Measurements from ENCODE around the gene PLIN5. TPM values are rescaled to one million over a fixed set of nuclear protein-coding genes. Genes with fewer than 3 reads are reported as not detected.

Gene PLIN5
- polyA plus RNA-seq, 3 donors: 0.28 to 3.0 (median 0.58) TPM

DNA sequence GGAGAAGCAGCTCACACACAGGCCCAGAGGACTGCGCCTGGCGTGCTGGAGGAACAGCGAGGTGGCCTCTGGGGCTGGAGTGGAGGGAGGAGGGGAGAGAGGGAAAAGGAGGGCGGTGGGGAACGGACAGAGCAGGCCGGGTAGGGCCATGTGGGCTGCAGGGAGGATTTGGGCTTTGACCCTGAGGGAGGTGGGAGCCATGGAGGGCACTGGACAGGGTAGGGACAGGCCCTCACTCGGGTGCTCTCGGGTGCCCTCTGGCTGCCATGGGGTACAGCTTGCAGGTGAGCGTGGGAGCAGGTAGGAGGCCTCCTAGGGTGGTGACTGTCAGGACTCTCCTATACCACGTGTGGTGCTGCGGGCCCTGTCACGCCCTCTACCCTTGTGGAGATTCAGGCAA is 39.6 kb downstream of the PLIN5 start:
- Mint-ChIP-seq H3K9me3 (no peaks in the 10 kb centered on the region), H3K4me3 (no peak overlapping the region), H3K27me3 (ENCODE audit: low read depth in 3 of 3) (no peaks in the 10 kb centered on the region), H3K27ac (peak overlapping the region in 3 of 7 donors; percentile 3 to 48 (median 30)), H3K36me3 (peaks cover 9 to 44% of the 10 kb centered on the region in 2 donors), H3K4me1 (no peaks in the 10 kb centered on the region)
- H3K36me3 ChIP-seq (replicated peaks in 1 of 2; ENCODE audit: control insufficient read depth in 1 of 2, insufficient read depth in 2 of 2, low read length in 2 of 2): peaks cover 70 to 80% of the 10 kb centered on the region in 2 donors
- H3K27ac ChIP-seq (ENCODE audit: low read depth in 1 of 2, low read length in 2 of 2): no peak overlapping the region
- no peak overlapping the region for H2AFZ ChIP-seq (ENCODE audit: insufficient read depth, low read depth, low read length, poor library complexity, severe bottlenecking)
- H4K20me1 ChIP-seq (ENCODE audit: insufficient read depth, low read length): no peaks in the 10 kb centered on the region
- TF ChIP-seq, protein P1, sequence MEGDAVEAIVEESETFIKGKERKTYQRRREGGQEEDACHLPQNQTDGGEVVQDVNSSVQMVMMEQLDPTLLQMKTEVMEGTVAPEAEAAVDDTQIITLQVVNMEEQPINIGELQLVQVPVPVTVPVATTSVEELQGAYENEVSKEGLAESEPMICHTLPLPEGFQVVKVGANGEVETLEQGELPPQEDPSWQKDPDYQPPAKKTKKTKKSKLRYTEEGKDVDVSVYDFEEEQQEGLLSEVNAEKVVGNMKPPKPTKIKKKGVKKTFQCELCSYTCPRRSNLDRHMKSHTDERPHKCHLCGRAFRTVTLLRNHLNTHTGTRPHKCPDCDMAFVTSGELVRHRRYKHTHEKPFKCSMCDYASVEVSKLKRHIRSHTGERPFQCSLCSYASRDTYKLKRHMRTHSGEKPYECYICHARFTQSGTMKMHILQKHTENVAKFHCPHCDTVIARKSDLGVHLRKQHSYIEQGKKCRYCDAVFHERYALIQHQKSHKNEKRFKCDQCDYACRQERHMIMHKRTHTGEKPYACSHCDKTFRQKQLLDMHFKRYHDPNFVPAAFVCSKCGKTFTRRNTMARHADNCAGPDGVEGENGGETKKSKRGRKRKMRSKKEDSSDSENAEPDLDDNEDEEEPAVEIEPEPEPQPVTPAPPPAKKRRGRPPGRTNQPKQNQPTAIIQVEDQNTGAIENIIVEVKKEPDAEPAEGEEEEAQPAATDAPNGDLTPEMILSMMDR (IDR thresholded peaks at IDR 0.05): no peak
- H3K4me1 ChIP-seq (ENCODE audit: control insufficient read depth in 1 of 2, insufficient read depth in 2 of 2, low read length in 2 of 2): no peaks in the 10 kb centered on the region
- H3K4me3 ChIP-seq (replicated peaks in 1 of 3; ENCODE audit: low read depth in 2 of 3, low read length in 3 of 3): no peak overlapping the region
- H3K79me2 ChIP-seq (ENCODE audit: insufficient read depth, low read length): no peaks in the 10 kb centered on the region
- 95% methylated on average over 9 of the region's 12 CpGs for WGBS (ENCODE audit: insufficient coverage)
- no peaks in the 10 kb centered on the region for H3K27me3 ChIP-seq (ENCODE audit: control insufficient read depth in 2 of 2, insufficient read depth in 2 of 2, low read length in 2 of 2)
- H3K9ac ChIP-seq (ENCODE audit: insufficient read depth, low read length, poor library complexity, severe bottlenecking): no peak overlapping the region
- no peaks in the 10 kb centered on the region for H3K9me3 ChIP-seq (replicated peaks in 1 of 2; ENCODE audit: control insufficient read depth in 1 of 2, insufficient read depth in 1 of 2, low read length in 2 of 2)
- no peak overlapping the region for H3K4me2 ChIP-seq (replicated peaks; ENCODE audit: extremely low read depth, low read length, poor library complexity, severe bottlenecking)
- intact Hi-C loops (cut with micrococcal nuclease): no loop called here
- DNase-seq: no peak

DNA sequence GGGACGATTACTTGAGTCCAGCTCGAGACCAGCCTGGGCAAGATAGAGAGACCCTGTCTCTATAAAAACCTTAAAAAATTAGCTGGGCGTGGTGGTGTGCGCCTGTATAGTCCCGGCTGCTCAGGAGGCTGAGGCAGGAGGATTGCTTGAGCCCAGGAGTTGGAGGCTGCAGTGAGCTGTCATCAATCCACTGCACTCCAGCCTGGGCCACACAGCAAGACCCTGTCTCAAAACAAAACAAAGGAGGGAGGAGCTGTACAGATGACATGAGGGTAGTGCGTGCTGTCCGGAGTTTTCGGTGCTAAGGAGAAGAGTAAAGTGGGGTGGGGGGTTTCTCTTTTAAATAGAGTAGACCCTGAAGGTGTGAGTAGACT is 40.3 kb downstream of the PLIN5 start:
- no peaks in the 10 kb centered on the region for H3K9me3 ChIP-seq (replicated peaks in 1 of 2; ENCODE audit: control insufficient read depth in 1 of 2, insufficient read depth in 1 of 2, low read length in 2 of 2)
- Mint-ChIP-seq H3K27me3 (ENCODE audit: low read depth in 3 of 3) (no peaks in the 10 kb centered on the region), H3K27ac (peak overlapping the region in 2 of 7 donors; percentile 33 to 34), H3K9me3 (peaks cover 0 to 2% (median 0%) of the 10 kb centered on the region in 7 donors), H3K4me1 (no peaks in the 10 kb centered on the region), H3K4me3 (no peak overlapping the region), H3K36me3 (peaks cover 1 to 46% of the 10 kb centered on the region in 2 donors)
- H3K4me3 ChIP-seq (replicated peaks in 1 of 3; ENCODE audit: low read depth in 2 of 3, low read length in 3 of 3): no peak overlapping the region
- H3K79me2 ChIP-seq (ENCODE audit: insufficient read depth, low read length): no peaks in the 10 kb centered on the region
- TF ChIP-seq, protein P1 (IDR thresholded peaks at IDR 0.05): no peak
- DNase-seq: no peak
- no peaks in the 10 kb centered on the region for H3K4me1 ChIP-seq (ENCODE audit: control insufficient read depth in 1 of 2, insufficient read depth in 2 of 2, low read length in 2 of 2)
- 94% methylated on average over 6 of the region's 8 CpGs for WGBS (ENCODE audit: insufficient coverage)
- no peaks in the 10 kb centered on the region for H4K20me1 ChIP-seq (ENCODE audit: insufficient read depth, low read length)
- no peak overlapping the region for H3K27ac ChIP-seq (ENCODE audit: low read depth in 1 of 2, low read length in 2 of 2)
- H2AFZ ChIP-seq (ENCODE audit: insufficient read depth, low read depth, low read length, poor library complexity, severe bottlenecking): no peak overlapping the region
- H3K9ac ChIP-seq (ENCODE audit: insufficient read depth, low read length, poor library complexity, severe bottlenecking): no peak overlapping the region
- H3K4me2 ChIP-seq (replicated peaks; ENCODE audit: extremely low read depth, low read length, poor library complexity, severe bottlenecking): no peak overlapping the region
- intact Hi-C loops (cut with micrococcal nuclease): no loop called here
- H3K36me3 ChIP-seq (replicated peaks in 1 of 2; ENCODE audit: control insufficient read depth in 1 of 2, insufficient read depth in 2 of 2, low read length in 2 of 2): peaks cover 74 to 81% of the 10 kb centered on the region in 2 donors
- no peaks in the 10 kb centered on the region for H3K27me3 ChIP-seq (ENCODE audit: control insufficient read depth in 2 of 2, insufficient read depth in 2 of 2, low read length in 2 of 2)

All from CD14-positive monocyte (primary cell).